ENCODE measurements around the gene ECT2L.
"Not testable (repeated sequence)": the region's sequence is repeated elsewhere in the genome, so short reads cannot be mapped to it uniquely, and the experiment has no call there.

ECT2L gene

GRCh38 chr6:138923561-138923960 is 127.7 kb downstream of the ECT2L start:
- Histone ChIP-seq H4K20me1 (ENCODE audit: insufficient read depth, low read length) (no peaks in the 10 kb centered on the region), H3K4me2 (ENCODE audit: low read length) (no peak overlapping the region), H3K4me1 (ENCODE audit: low read length) (no peaks in the 10 kb centered on the region), H3K36me3 (replicated peaks; ENCODE audit: low read depth, low read length) (no peaks in the 10 kb centered on the region), H3K9me3 (ENCODE audit: insufficient read depth, low read length) (no peaks in the 10 kb centered on the region), H3K4me3 (ENCODE audit: low read length) (no peak overlapping the region), H3K27ac (ENCODE audit: low read length) (no peak overlapping the region), H3K79me2 (ENCODE audit: low read length) (no peaks in the 10 kb centered on the region), H3K27me3 (ENCODE audit: low read depth, low read length) (no peaks in the 10 kb centered on the region), H2AFZ (ENCODE audit: low read depth, low read length) (no peak overlapping the region), H3K9ac (ENCODE audit: low read length) (no peak overlapping the region)
- TF ChIP-seq EZH2phosphoT487 (IDR thresholded peaks at IDR 0.05; ENCODE audit: low read depth), result no peak
- TF ChIP-seq CTCF (IDR thresholded peaks at IDR 0.05; ENCODE audit: low read depth, low read length), result no peak

DNA sequence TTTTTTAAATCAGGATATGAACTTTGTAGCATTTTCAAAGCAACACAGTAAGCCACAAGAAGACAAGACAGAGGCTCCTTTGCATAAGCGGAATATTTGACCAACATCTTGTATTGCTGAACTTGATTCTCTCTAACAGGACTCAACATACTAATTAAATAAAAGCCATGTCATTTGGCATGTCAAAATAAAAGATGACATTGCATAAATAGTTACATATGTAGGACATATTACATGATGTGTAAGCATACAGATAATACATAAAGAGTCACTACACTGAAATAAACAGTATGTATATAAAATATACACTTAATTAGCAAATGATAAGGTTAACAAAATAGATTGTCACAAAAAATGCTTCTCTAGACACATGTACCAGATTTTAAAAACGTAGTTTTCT is 129.9 kb downstream of the ECT2L start:
- no peak overlapping the region for H2AFZ ChIP-seq (ENCODE audit: low read depth, low read length)
- H3K79me2 ChIP-seq (ENCODE audit: low read length), result no peaks in the 10 kb centered on the region
- no peak overlapping the region for H3K27ac ChIP-seq (ENCODE audit: low read length)
- H3K9ac ChIP-seq (ENCODE audit: low read length), result no peak overlapping the region
- H3K4me3 ChIP-seq (ENCODE audit: low read length), result no peak overlapping the region
- no peaks in the 10 kb centered on the region for H3K4me1 ChIP-seq (ENCODE audit: low read length)
- no peaks in the 10 kb centered on the region for H3K27me3 ChIP-seq (ENCODE audit: low read depth, low read length)
- H3K4me2 ChIP-seq (ENCODE audit: low read length), result no peak overlapping the region
- H3K9me3 ChIP-seq (ENCODE audit: insufficient read depth, low read length), result no peaks in the 10 kb centered on the region
- no peaks in the 10 kb centered on the region for H4K20me1 ChIP-seq (ENCODE audit: insufficient read depth, low read length)
- no peak for TF ChIP-seq EZH2phosphoT487 (IDR thresholded peaks at IDR 0.05; ENCODE audit: low read depth)
- no peak for TF ChIP-seq CTCF (IDR thresholded peaks at IDR 0.05; ENCODE audit: low read depth, low read length)
- no peaks in the 10 kb centered on the region for H3K36me3 ChIP-seq (replicated peaks; ENCODE audit: low read depth, low read length)

DNA sequence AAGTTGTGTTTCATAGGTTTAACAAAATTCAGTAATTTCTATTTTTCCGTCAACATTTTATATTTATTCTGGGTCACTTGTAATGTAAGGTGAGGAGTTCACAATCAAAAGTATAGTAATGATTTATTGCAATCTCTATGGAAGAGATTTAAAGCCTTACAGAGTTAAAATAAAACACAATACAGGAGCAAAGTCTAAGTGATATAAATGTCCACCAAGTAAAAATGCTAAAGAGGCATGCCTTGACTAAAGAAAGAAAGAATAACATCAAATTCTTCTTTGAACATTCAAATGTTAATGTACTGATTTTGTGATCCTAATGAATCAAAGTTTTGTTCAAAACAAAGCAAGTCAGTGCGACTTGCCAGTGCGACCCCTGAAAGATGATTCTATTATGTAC is 130.7 kb downstream of the ECT2L start:
- no peaks in the 10 kb centered on the region for H3K9me3 ChIP-seq (ENCODE audit: insufficient read depth, low read length)
- 0 out of 2 replicates have a peak, but pooled peaks cover under 1% of the 10 kb centered on the region for H3K4me1 ChIP-seq (ENCODE audit: low read length)
- no peaks in the 10 kb centered on the region for H3K27me3 ChIP-seq (ENCODE audit: low read depth, low read length)
- H3K27ac ChIP-seq (ENCODE audit: low read length), result no peak overlapping the region
- TF ChIP-seq EZH2phosphoT487 (IDR thresholded peaks at IDR 0.05; ENCODE audit: low read depth), result no peak
- no peak for TF ChIP-seq CTCF (IDR thresholded peaks at IDR 0.05; ENCODE audit: low read depth, low read length)
- no peak overlapping the region for H3K4me3 ChIP-seq (ENCODE audit: low read length)
- no peaks in the 10 kb centered on the region for H3K79me2 ChIP-seq (ENCODE audit: low read length)
- H3K9ac ChIP-seq (ENCODE audit: low read length), result no peak overlapping the region
- no peak overlapping the region for H3K4me2 ChIP-seq (ENCODE audit: low read length)
- H4K20me1 ChIP-seq (ENCODE audit: insufficient read depth, low read length), result no peaks in the 10 kb centered on the region
- H3K36me3 ChIP-seq (replicated peaks; ENCODE audit: low read depth, low read length), result no peaks in the 10 kb centered on the region
- no peak overlapping the region for H2AFZ ChIP-seq (ENCODE audit: low read depth, low read length)

GRCh38 chr6:138931660-138932059 is 135.8 kb downstream of the ECT2L start:
- no peak overlapping the region for H2AFZ ChIP-seq (ENCODE audit: low read depth, low read length)
- TF ChIP-seq CTCF (IDR thresholded peaks at IDR 0.05; ENCODE audit: low read depth, low read length), result no peak
- no peak overlapping the region for H3K9ac ChIP-seq (ENCODE audit: low read length)
- no peaks in the 10 kb centered on the region for H3K27me3 ChIP-seq (ENCODE audit: low read depth, low read length)
- peaks cover 5% of the 10 kb centered on the region; the same call in 1 of the 2 replicates for H3K4me1 ChIP-seq (ENCODE audit: low read length)
- H3K27ac ChIP-seq (ENCODE audit: low read length), result no peak overlapping the region
- H3K9me3 ChIP-seq (ENCODE audit: insufficient read depth, low read length), result no peaks in the 10 kb centered on the region
- no peaks in the 10 kb centered on the region for H4K20me1 ChIP-seq (ENCODE audit: insufficient read depth, low read length)
- H3K79me2 ChIP-seq (ENCODE audit: low read length), result no peaks in the 10 kb centered on the region
- H3K36me3 ChIP-seq (replicated peaks; ENCODE audit: low read depth, low read length), result peaks cover 4% of the 10 kb centered on the region
- H3K4me2 ChIP-seq (ENCODE audit: low read length), result no peak overlapping the region
- H3K4me3 ChIP-seq (ENCODE audit: low read length), result no peak overlapping the region

- not testable (repeated sequence) for H3K27ac ChIP-seq (ENCODE audit: low read length); H3K27me3 ChIP-seq (ENCODE audit: low read depth, low read length); H3K79me2 ChIP-seq (ENCODE audit: low read length); H3K4me1 ChIP-seq (ENCODE audit: low read length); H2AFZ ChIP-seq (ENCODE audit: low read depth, low read length); H3K4me3 ChIP-seq (ENCODE audit: low read length); H3K9me3 ChIP-seq (ENCODE audit: insufficient read depth, low read length); H4K20me1 ChIP-seq (ENCODE audit: insufficient read depth, low read length); H3K4me2 ChIP-seq (ENCODE audit: low read length); H3K9ac ChIP-seq (ENCODE audit: low read length)
- peaks cover 18% of the 10 kb centered on the region for H3K36me3 ChIP-seq (replicated peaks; ENCODE audit: low read depth, low read length)
These were observed 141.0 kb downstream of the ECT2L start for GRCh38 chr6:138936873-138937272.

Measured in OCI-LY3 (cell line).